Trophoblast cell (in vitro differentiated cells and primary cell): ENCODE data around the gene FUCA1.

Experiments
- DNase-seq, 2 donors: peaks; one replicate each; pipeline ENCODE4 v3.0.0-alpha.2; 2016
- H2AFZ ChIP-seq: 2 replicates; pipeline ENCODE4 v1.6.1; 2013; ENCODE audit warnings: low read length, moderate library complexity, mild to moderate bottlenecking; ENCODE audit not compliant: insufficient read depth, poor library complexity
- H2AK5ac ChIP-seq: 2 replicates; pipeline ENCODE4 v1.6.1; 2013; ENCODE audit warnings: mild to moderate bottlenecking, low read length
- H2BK120ac ChIP-seq: 2 replicates; pipeline ENCODE4 v1.6.1; 2013; ENCODE audit warnings: low read length, mild to moderate bottlenecking, moderate library complexity; ENCODE audit not compliant: insufficient read depth, poor library complexity
- H2BK12ac ChIP-seq: 2 replicates; pipeline ENCODE4 v1.6.1; 2013; ENCODE audit warnings: mild to moderate bottlenecking, low read length, moderate library complexity
- H2BK5ac ChIP-seq: 2 replicates; pipeline ENCODE4 v1.6.1; 2013; ENCODE audit warnings: low read length, low read depth, moderate library complexity, mild to moderate bottlenecking; ENCODE audit not compliant: poor library complexity
- H3K14ac ChIP-seq: 2 replicates; pipeline ENCODE4 v1.6.1; 2013; ENCODE audit warnings: mild to moderate bottlenecking, low read length
- H3K18ac ChIP-seq: 2 replicates; pipeline ENCODE4 v1.6.1; 2013; ENCODE audit warnings: mild to moderate bottlenecking, low read length
- H3K23ac ChIP-seq: 2 replicates; pipeline ENCODE4 v1.6.1; 2013; ENCODE audit warnings: low read length
- H3K27ac ChIP-seq: 2 replicates; pipeline ENCODE4 v1.5.1; 2013; ENCODE audit warnings: low read depth, mild to moderate bottlenecking, inconsistent platforms, low read length, moderate library complexity
- H3K27me3 ChIP-seq: 2 replicates; pipeline ENCODE4 v1.6.1; 2013; ENCODE audit warnings: inconsistent platforms, mild to moderate bottlenecking, low read length, moderate library complexity; ENCODE audit not compliant: insufficient read depth
- H3K36me3 ChIP-seq, 2 experiments: 1 replicate in 1 of 2; 2 replicates in 1 of 2; pipeline ENCODE4 v1.6.1; 2013; ENCODE audit warnings: low read length in 2 of 2, mild to moderate bottlenecking in 2 of 2, moderate library complexity in 1 of 2; ENCODE audit not compliant: insufficient read depth in 2 of 2, control insufficient read depth in 1 of 2
- H3K4ac ChIP-seq: 2 replicates; pipeline ENCODE4 v1.6.1; 2013; ENCODE audit warnings: low read depth, mild to moderate bottlenecking, low read length, moderate library complexity
- H3K4me1 ChIP-seq, 2 experiments: 1 replicate in 1 of 2; 2 replicates in 1 of 2; pipeline ENCODE4 v1.6.1; 2013; ENCODE audit warnings: low read length in 2 of 2, mild to moderate bottlenecking in 2 of 2, moderate library complexity in 1 of 2; ENCODE audit not compliant: insufficient read depth in 2 of 2, control insufficient read depth in 1 of 2
- H3K4me2 ChIP-seq: 2 replicates; pipeline ENCODE4 v1.6.1; 2013; ENCODE audit warnings: inconsistent platforms, mild to moderate bottlenecking, low read length, moderate library complexity
- H3K4me3 ChIP-seq: 2 replicates; pipeline ENCODE4 v1.5.1; 2013; ENCODE audit warnings: mild to moderate bottlenecking, low read depth, low read length, inconsistent platforms
- H3K79me1 ChIP-seq: one replicate; pipeline ENCODE4 v1.6.1; 2013; ENCODE audit warnings: low read length
- H3K79me2 ChIP-seq: 2 replicates; pipeline ENCODE4 v1.6.1; 2013; ENCODE audit warnings: low read length, mild to moderate bottlenecking; ENCODE audit not compliant: control insufficient read depth, insufficient read depth, poor library complexity
- H3K9ac ChIP-seq: 2 replicates; pipeline ENCODE4 v1.6.1; 2013; ENCODE audit warnings: mild to moderate bottlenecking, low read length
- H3K9me3 ChIP-seq: 2 replicates; pipeline ENCODE4 v1.6.1; 2013; ENCODE audit warnings: low read depth, mild to moderate bottlenecking, control low read depth, inconsistent platforms, low read length; ENCODE audit not compliant: insufficient read depth
- H4K12ac ChIP-seq: 2 replicates; pipeline ENCODE4 v1.6.1; 2013; ENCODE audit warnings: low read depth, mild to moderate bottlenecking, low read length, moderate library complexity
- H4K8ac ChIP-seq: 2 replicates; pipeline ENCODE4 v1.6.1; 2013; ENCODE audit warnings: low read depth, mild to moderate bottlenecking, low read length, moderate library complexity
- H4K91ac ChIP-seq: one replicate; pipeline ENCODE4 v1.6.1; 2013; ENCODE audit warnings: low read depth, mild to moderate bottlenecking, low read length, moderate library complexity
- WGBS: extraction: QIAGEN DNeasy Blood & Tissue Kit; methylation state at CpG from one replicate; pipeline ENCODE4 v1.1.7; 2013; ENCODE audit warnings: missing lambda C conversion rate; ENCODE audit not compliant: insufficient read length, insufficient coverage; ENCODE audit errors: extremely low coverage; 5-methylcytosine and 5-hydroxymethylcytosine counted together

FUCA1 gene

GRCh38 chr1:23825076-23825761 lies 42.9 kb downstream of the FUCA1 start, which contains the start of gene HMGCL:
TSS of gene HMGCL (minus strand) at chr1:23825429. CDS start at chr1:23825415, 14 bp downstream.
- Histone ChIP-seq H3K27ac (peak within 1 kb of the TSS; percentile 77), H3K79me1 (peaks cover 4% of the 10 kb centered on the region), H3K9ac (peak within 1 kb of the TSS; percentile 100), H2BK5ac (peak within 1 kb of the TSS; percentile 64), H2BK12ac (no peak within 1 kb of the TSS), H3K14ac (peak within 1 kb of the TSS; percentile 94), H2BK120ac (peak within 1 kb of the TSS; percentile 79), H3K79me2 (peaks cover 3% of the 10 kb centered on the region), H3K4me2 (peak within 1 kb of the TSS; percentile 85), H3K27me3 (no peaks in the 10 kb centered on the region), H2AFZ (peak within 1 kb of the TSS; percentile 68), H3K23ac (peak within 1 kb of the TSS; percentile 91), H2AK5ac (peak within 1 kb of the TSS; percentile 42), H4K8ac (peak within 1 kb of the TSS; percentile 95), H3K36me3 (no peaks in the 10 kb centered on the region), H4K12ac (peak within 1 kb of the TSS; percentile 88), H3K4me1 (no peaks in the 10 kb centered on the region), H3K4ac (peak within 1 kb of the TSS; percentile 71), H3K4me3 (peak within 1 kb of the TSS; percentile 98), H3K18ac (peak within 1 kb of the TSS; percentile 91), H3K9me3 (no peaks in the 10 kb centered on the region), H4K91ac (peak within 1 kb of the TSS; percentile 93)
- DNase-seq: peak; percentile 91 to 93
- WGBS: no CpG with 5 or more reads among the region's 42 CpGs

DNA sequence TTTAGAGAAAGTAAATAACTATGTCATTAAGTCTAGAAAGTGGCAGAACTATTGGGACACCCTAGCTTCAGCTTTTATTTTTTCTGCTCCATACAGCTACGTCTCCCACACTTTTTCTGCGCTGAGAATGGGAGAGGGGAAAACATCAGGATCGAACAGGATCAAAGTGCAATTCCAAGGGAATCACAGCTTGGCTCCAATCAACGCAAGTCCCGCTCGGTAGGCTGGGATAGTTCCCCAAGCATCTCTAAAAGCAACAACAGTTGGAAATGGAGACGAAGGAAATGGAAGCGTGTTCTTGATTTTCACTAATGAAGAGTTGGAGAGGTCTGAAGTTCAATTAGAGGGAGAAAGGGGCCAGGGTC lies 43.4 kb downstream of the FUCA1 start:
- Histone ChIP-seq H3K79me1 (peaks cover 4% of the 10 kb centered on the region), H3K4me2 (peak overlapping the region; percentile 85)

DNA sequence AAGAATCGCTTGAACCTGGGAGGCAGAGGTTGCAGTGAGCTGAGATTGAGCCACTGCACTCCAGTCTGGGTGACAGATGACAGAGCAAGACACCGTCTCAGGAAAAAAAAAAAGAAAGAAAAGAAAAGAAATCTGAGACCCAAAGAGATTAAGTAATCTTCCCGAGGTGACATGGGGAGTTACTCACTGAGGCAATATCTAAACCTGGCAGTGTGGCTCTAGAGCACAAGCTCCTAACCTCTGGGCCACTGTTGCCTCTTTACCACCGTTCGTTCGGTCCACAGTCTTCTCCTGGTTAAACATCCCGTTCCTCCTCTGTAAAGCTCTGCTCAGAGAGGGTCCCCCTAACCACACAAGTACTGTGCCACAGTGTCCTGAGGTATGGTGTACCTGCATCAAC lies 44.3 kb downstream of the FUCA1 start:
- no CpG with 5 or more reads among the region's 7 CpGs for WGBS
- Histone ChIP-seq H2BK5ac (no peak overlapping the region), H3K27me3 (no peaks in the 10 kb centered on the region), H3K14ac (no peak overlapping the region), H2BK12ac (no peak overlapping the region), H4K91ac (no peak overlapping the region), H3K4me2 (no peak overlapping the region), H2AFZ (no peak overlapping the region), H4K12ac (no peak overlapping the region), H3K36me3 (no peaks in the 10 kb centered on the region), H3K9ac (no peak overlapping the region), H3K9me3 (no peaks in the 10 kb centered on the region), H3K79me1 (peaks cover 4% of the 10 kb centered on the region), H2BK120ac (no peak overlapping the region), H4K8ac (no peak overlapping the region), H3K4me3 (no peak overlapping the region), H3K79me2 (peaks cover 3% of the 10 kb centered on the region), H3K4me1 (no peaks in the 10 kb centered on the region), H2AK5ac (no peak overlapping the region), H3K18ac (no peak overlapping the region), H3K4ac (no peak overlapping the region), H3K23ac (no peak overlapping the region), H3K27ac (no peak overlapping the region)
- no peak for DNase-seq

More for the DNA sequence above, 43.4 kb downstream of the FUCA1 start:
- H3K23ac ChIP-seq: no peak overlapping the region
- H3K79me2 ChIP-seq: peaks cover 3% of the 10 kb centered on the region
- H2BK120ac ChIP-seq: no peak overlapping the region
- H3K9ac ChIP-seq: peak overlapping the region; percentile 100
- H3K4ac ChIP-seq: peak overlapping the region; percentile 71
- WGBS: no CpG with 5 or more reads among the region's 8 CpGs
- H4K8ac ChIP-seq: peak overlapping the region; percentile 95
- H2BK12ac ChIP-seq: no peak overlapping the region
- peak overlapping the region; percentile 93 for H4K91ac ChIP-seq
- peak overlapping the region; percentile 77 for H3K27ac ChIP-seq
- H3K18ac ChIP-seq: peak overlapping the region; percentile 91
- peak overlapping the region; percentile 98 for H3K4me3 ChIP-seq
- H2AK5ac ChIP-seq: no peak overlapping the region
- peak overlapping the region; percentile 64 for H2BK5ac ChIP-seq
- H3K36me3 ChIP-seq: no peaks in the 10 kb centered on the region
- peak overlapping the region; percentile 68 for H2AFZ ChIP-seq
- peak overlapping the region; percentile 88 for H4K12ac ChIP-seq
- DNase-seq: no peak
- H3K14ac ChIP-seq: peak overlapping the region; percentile 94
- H3K4me1 ChIP-seq: no peaks in the 10 kb centered on the region
- no peaks in the 10 kb centered on the region for H3K9me3 ChIP-seq
- no peaks in the 10 kb centered on the region for H3K27me3 ChIP-seq

DNA sequence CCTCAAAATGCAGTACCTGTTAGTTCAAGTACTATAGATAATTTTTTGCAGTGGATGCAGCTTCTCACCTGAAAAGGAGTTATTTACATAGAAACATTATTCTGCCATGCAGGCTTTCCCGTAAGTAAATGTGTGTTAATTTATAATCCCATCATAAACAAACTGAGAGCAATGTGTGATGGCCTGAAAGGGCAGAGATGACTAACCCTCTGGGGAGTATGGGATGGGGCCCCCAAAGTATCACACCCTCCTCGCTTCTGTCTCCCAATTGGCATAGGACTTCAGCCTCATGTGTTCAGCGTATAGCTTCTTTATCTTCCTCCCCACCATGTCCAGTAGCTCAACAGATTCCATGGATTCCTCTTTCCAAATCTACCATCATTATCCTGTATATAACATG lies 50.5 kb downstream of the FUCA1 start:
- Histone ChIP-seq H2AFZ (no peak overlapping the region), H3K27me3 (no peaks in the 10 kb centered on the region), H3K23ac (no peak overlapping the region), H3K4me3 (no peak overlapping the region), H3K18ac (no peak overlapping the region), H4K8ac (no peak overlapping the region), H3K9me3 (no peaks in the 10 kb centered on the region), H3K14ac (no peak overlapping the region), H2BK12ac (no peak overlapping the region), H2AK5ac (no peak overlapping the region), H3K36me3 (peaks cover 12% of the 10 kb centered on the region in 2 experiments), H2BK120ac (no peak overlapping the region), H3K79me2 (no peaks in the 10 kb centered on the region), H4K12ac (no peak overlapping the region), H3K9ac (no peak overlapping the region), H3K4ac (no peak overlapping the region), H2BK5ac (no peak overlapping the region), H4K91ac (no peak overlapping the region), H3K79me1 (no peaks in the 10 kb centered on the region), H3K27ac (no peak overlapping the region), H3K4me1 (no peaks in the 10 kb centered on the region), H3K4me2 (no peak overlapping the region)
- WGBS: no CpG with 5 or more reads among the region's 3 CpGs
- DNase-seq: no peak
